Ascending aorta (tissue), 2 donors: Measurements from ENCODE around the gene DCDC2. TPM values are rescaled to one million over a fixed set of nuclear protein-coding genes. Genes with fewer than 3 reads are reported as not detected.

Source experiments
- DNase-seq, 2 donors: peaks; one replicate each; pipeline ENCODE4 v3.0.0-alpha.2; 2019; ENCODE audit warnings: low spot score in 2 of 2
- H3K27ac ChIP-seq, 2 donors: fragments of 200-600 bp; sonication (generic); one replicate each; pipeline ENCODE4 v1.5.1; 2016 to 2017; ENCODE audit warnings: mild to moderate bottlenecking in 1 of 2
- H3K27me3 ChIP-seq: fragments of 200-600 bp; sonication (generic); one replicate; pipeline ENCODE4 v1.5.1; 2017
- H3K36me3 ChIP-seq, 2 donors: fragments of 200-600 bp; sonication (generic); one replicate each; pipeline ENCODE4 v1.5.1; 2016
- H3K4me1 ChIP-seq, 2 donors: fragments of 200-600 bp; sonication (generic); one replicate each; pipeline ENCODE4 v1.5.1; 2016 to 2017; ENCODE audit warnings: mild to moderate bottlenecking in 1 of 2
- H3K4me3 ChIP-seq, 2 donors: fragments of 200-600 bp; sonication (generic); one replicate each; pipeline ENCODE4 v1.5.1; 2016 to 2017; ENCODE audit warnings: mild to moderate bottlenecking in 1 of 2
- H3K9me3 ChIP-seq, 2 donors: fragments of 200-600 bp; sonication (generic); one replicate each; pipeline ENCODE4 v1.5.1; 2016
- CTCF ChIP-seq, 3 experiments: fragments of 200-600 bp in 2 of 3; fragments of 450-650 bp in 1 of 3; sonication (generic) in 2 of 3; IDR thresholded peaks; one replicate each; pipeline ENCODE4 v1.5.1; 2016 to 2019; ENCODE audit warnings: antibody characterized with exemption in 3 of 3, mild to moderate bottlenecking in 1 of 3, moderate library complexity in 1 of 3
- intact Hi-C: fragments of 100-400 bp; cut with DNase I; formaldehyde crosslinking; loops from one replicate; pipeline ENCODE4 v1.15.1; 2023
- total RNA-seq: library from RNA; depleted of rRNA; stranded (reverse); fragments of >200 nt; gene quantifications from one replicate; pipeline ENCODE4 v1.1.0, GENCODE V29; 2016

DCDC2 gene
- total RNA-seq, 1 donor from 2014 or later, result not detected

GRCh38 chr6:24352434-24352833 lies 5.4 kb downstream of the DCDC2 start:
- Histone ChIP-seq H3K4me3 (no peak overlapping the region), H3K36me3 (no peaks in the 10 kb centered on the region), H3K4me1 (no peaks in the 10 kb centered on the region), H3K9me3 (no peaks in the 10 kb centered on the region), H3K27ac (no peak overlapping the region), H3K27me3 (no peaks in the 10 kb centered on the region)
- intact Hi-C loops, result no loop called here
- no peak for DNase-seq
- TF ChIP-seq CTCF (IDR thresholded peaks at IDR 0.05), result no peak

- intact Hi-C loops, result no loop called here
- TF ChIP-seq CTCF (IDR thresholded peaks at IDR 0.05), result no peak
- DNase-seq, result no peak
- H3K4me3 ChIP-seq, result no peak overlapping the region
- H3K4me1 ChIP-seq, result no peaks in the 10 kb centered on the region
- no peaks in the 10 kb centered on the region for H3K27me3 ChIP-seq
- no peaks in the 10 kb centered on the region for H3K9me3 ChIP-seq
- no peaks in the 10 kb centered on the region for H3K36me3 ChIP-seq
- no peak overlapping the region for H3K27ac ChIP-seq
Measured at GRCh38 chr6:24344976-24345375, 12.9 kb downstream of the DCDC2 start.

- H3K36me3 ChIP-seq, result no peaks in the 10 kb centered on the region
- H3K4me1 ChIP-seq, result no peaks in the 10 kb centered on the region
- no peak overlapping the region for H3K4me3 ChIP-seq
- peaks cover 0 to 8% of the 10 kb centered on the region in 2 donors for H3K9me3 ChIP-seq
- H3K27me3 ChIP-seq, result no peaks in the 10 kb centered on the region
- no peak for DNase-seq
- no peak for TF ChIP-seq CTCF (IDR thresholded peaks at IDR 0.05)
- intact Hi-C loops, result no loop called here
- H3K27ac ChIP-seq, result no peak overlapping the region
Measured at GRCh38 chr6:24340998-24341938, 16.6 kb downstream of the DCDC2 start.

GRCh38 chr6:24339932-24340331 lies 17.9 kb downstream of the DCDC2 start:
- Histone ChIP-seq H3K36me3 (no peaks in the 10 kb centered on the region), H3K4me3 (no peak overlapping the region), H3K9me3 (peaks cover 0 to 8% of the 10 kb centered on the region in 2 donors), H3K27ac (no peak overlapping the region), H3K27me3 (no peaks in the 10 kb centered on the region), H3K4me1 (no peaks in the 10 kb centered on the region)
- no peak for TF ChIP-seq CTCF (IDR thresholded peaks at IDR 0.05)
- intact Hi-C loops, result no loop called here
- no peak for DNase-seq

- H3K36me3 ChIP-seq, result no peaks in the 10 kb centered on the region
- H3K27me3 ChIP-seq, result no peaks in the 10 kb centered on the region
- no peak overlapping the region for H3K4me3 ChIP-seq
- H3K27ac ChIP-seq, result no peak overlapping the region
- no peak for DNase-seq
- intact Hi-C loops, result no loop called here
- H3K4me1 ChIP-seq, result no peaks in the 10 kb centered on the region
- peaks cover 0 to 8% of the 10 kb centered on the region in 2 donors for H3K9me3 ChIP-seq
- no peak for TF ChIP-seq CTCF (IDR thresholded peaks at IDR 0.05)
Measured at GRCh38 chr6:24334285-24334684, 23.6 kb downstream of the DCDC2 start.
